MM.1S (cell line): Measurements from ENCODE around the gene DISC1.

Experiments
- DNase-seq: peaks from one replicate; pipeline ENCODE4 v3.0.0-alpha.2; 2015
- H2AFZ ChIP-seq: fragments of 300-600 bp; sonication (generic); 2 replicates; pipeline ENCODE4 v1.6.0; 2016; ENCODE audit warnings: antibody characterized with exemption, low read length
- H3F3A ChIP-seq: fragments of 300-600 bp; sonication (generic); 2 replicates; pipeline ENCODE4 v1.6.1; 2016; ENCODE audit warnings: mild to moderate bottlenecking, antibody characterized with exemption, low read length, moderate library complexity, mixed read lengths; ENCODE audit not compliant: insufficient read depth
- H3K27ac ChIP-seq: fragments of 300-600 bp; sonication (generic); 2 replicates; pipeline ENCODE4 v1.5.1; 2016; ENCODE audit warnings: mild to moderate bottlenecking, low read length
- H3K27me3 ChIP-seq: fragments of 300-600 bp; sonication (generic); replicated peaks from 2 replicates; pipeline ENCODE4 v1.6.0; 2016; ENCODE audit warnings: low read length; ENCODE audit not compliant: insufficient read depth
- H3K36me3 ChIP-seq: fragments of 300-600 bp; sonication (generic); replicated peaks from 2 replicates; pipeline ENCODE4 v1.6.1; 2016; ENCODE audit warnings: mild to moderate bottlenecking, low read length, mixed read lengths; ENCODE audit not compliant: insufficient read depth
- H3K4me1 ChIP-seq: fragments of 300-600 bp; sonication (generic); 2 replicates; pipeline ENCODE4 v1.6.1; 2016; ENCODE audit warnings: low read length, mixed read lengths
- H3K4me2 ChIP-seq: fragments of 300-600 bp; sonication (generic); 2 replicates; pipeline ENCODE4 v1.6.0; 2016; ENCODE audit warnings: low read depth, low read length
- H3K4me3 ChIP-seq: fragments of 300-600 bp; sonication (generic); 2 replicates; pipeline ENCODE4 v1.5.1; 2016; ENCODE audit warnings: low read length, mixed read lengths
- H3K79me2 ChIP-seq: fragments of 300-600 bp; sonication (generic); 2 replicates; pipeline ENCODE4 v1.6.1; 2016; ENCODE audit warnings: mixed run types, low read length, mixed read lengths
- H3K9ac ChIP-seq: fragments of 300-600 bp; sonication (generic); 2 replicates; pipeline ENCODE4 v1.6.1; 2016; ENCODE audit warnings: low read length, mixed read lengths
- H3K9me2 ChIP-seq: fragments of 300-600 bp; sonication (generic); replicated peaks from 2 replicates; pipeline ENCODE4 v1.6.1; 2016; ENCODE audit warnings: mild to moderate bottlenecking, low read length, mixed read lengths; ENCODE audit not compliant: insufficient read depth
- H3K9me3 ChIP-seq: fragments of 300-600 bp; sonication (generic); replicated peaks from 2 replicates; pipeline ENCODE4 v1.6.1; 2016; ENCODE audit warnings: mild to moderate bottlenecking, low read length, mixed read lengths; ENCODE audit not compliant: insufficient read depth
- H4K20me1 ChIP-seq: fragments of 300-600 bp; sonication (generic); 2 replicates; pipeline ENCODE4 v1.6.1; 2016; ENCODE audit warnings: mild to moderate bottlenecking, low read length, moderate library complexity, mixed read lengths; ENCODE audit not compliant: insufficient read depth
- CTCF ChIP-seq: fragments of 300-600 bp; sonication (generic); IDR thresholded peaks from 2 replicates; pipeline ENCODE4 v1.5.1; 2016; ENCODE audit warnings: antibody characterized with exemption, low read length, mixed read lengths
- EZH2 ChIP-seq: fragments of 300-600 bp; sonication (generic); optimal IDR thresholded peaks from 2 replicates; pipeline ENCODE3; 2017; ENCODE audit warnings: low read depth, mild to moderate bottlenecking, antibody characterized with exemption, low read length, mixed read lengths
- EZH2phosphoT487 ChIP-seq: fragments of 300-600 bp; sonication (generic); IDR thresholded peaks from 2 replicates; pipeline ENCODE4 v1.6.1; 2018; ENCODE audit warnings: antibody characterized with exemption, low read length

The DISC1 gene

GRCh38 chr1:231890791-231891190, 264.2 kb downstream of the DISC1 start:
- Histone ChIP-seq H3K79me2 (no peaks in the 10 kb centered on the region), H3K27me3 (no peaks in the 10 kb centered on the region), H3K27ac (no peak overlapping the region), H4K20me1 (no peaks in the 10 kb centered on the region), H3K9me3 (no peaks in the 10 kb centered on the region), H3K4me3 (no peak overlapping the region), H3K9ac (no peak overlapping the region), H2AFZ (no peak overlapping the region), H3K4me2 (no peak overlapping the region), H3K4me1 (no peaks in the 10 kb centered on the region), H3K36me3 (no peaks in the 10 kb centered on the region), H3K9me2 (no peaks in the 10 kb centered on the region), H3F3A (no peaks in the 10 kb centered on the region)
- DNase-seq: no peak
- no peak for TF ChIP-seq CTCF
- no peak for TF ChIP-seq EZH2
- no peak for TF ChIP-seq EZH2phosphoT487

GRCh38 chr1:231893400-231894102, 267.0 kb downstream of the DISC1 start:
- Histone ChIP-seq H3F3A (no peaks in the 10 kb centered on the region), H3K9ac (no peak overlapping the region), H2AFZ (no peak overlapping the region), H3K9me2 (no peaks in the 10 kb centered on the region), H3K9me3 (no peaks in the 10 kb centered on the region), H3K27ac (no peak overlapping the region), H4K20me1 (no peaks in the 10 kb centered on the region), H3K27me3 (no peaks in the 10 kb centered on the region), H3K79me2 (no peaks in the 10 kb centered on the region), H3K4me3 (no peak overlapping the region), H3K36me3 (no peaks in the 10 kb centered on the region), H3K4me1 (no peaks in the 10 kb centered on the region), H3K4me2 (no peak overlapping the region)
- no peak for DNase-seq
- no peak for TF ChIP-seq CTCF
- no peak for TF ChIP-seq EZH2
- no peak for TF ChIP-seq EZH2phosphoT487

GRCh38 chr1:231896806-231897205, 270.2 kb downstream of the DISC1 start:
- H3K4me2 ChIP-seq: no peak overlapping the region
- DNase-seq: no peak
- H3K4me3 ChIP-seq: no peak overlapping the region
- TF ChIP-seq EZH2: no peak
- TF ChIP-seq CTCF: no peak
- TF ChIP-seq EZH2phosphoT487: no peak
- no peaks in the 10 kb centered on the region for H3K27me3 ChIP-seq
- H3K4me1 ChIP-seq: no peaks in the 10 kb centered on the region
- H2AFZ ChIP-seq: no peak overlapping the region
- no peaks in the 10 kb centered on the region for H4K20me1 ChIP-seq
- no peak overlapping the region for H3K9ac ChIP-seq
- H3K36me3 ChIP-seq: no peaks in the 10 kb centered on the region
- H3K9me2 ChIP-seq: no peaks in the 10 kb centered on the region
- H3K9me3 ChIP-seq: no peaks in the 10 kb centered on the region
- H3K79me2 ChIP-seq: no peaks in the 10 kb centered on the region
- H3F3A ChIP-seq: no peaks in the 10 kb centered on the region
- H3K27ac ChIP-seq: no peak overlapping the region
